DMS53 (cell line): ENCODE data around the gene COX19.
"Not testable (repeated sequence)": the region's sequence is repeated elsewhere in the genome, so short reads cannot be mapped to it uniquely, and the experiment has no call there.

Experiments used
- DNase-seq: peaks from one replicate; lab custom pipeline; 2025; lab: John Stamatoyannopoulos, UW

Gene COX19

GRCh38 chr7:924541-925231 lies 50.7 kb downstream of the COX19 start:
- no peak for DNase-seq

GRCh38 chr7:924042-924441 lies 51.3 kb downstream of the COX19 start:
- DNase-seq, result not testable (repeated sequence)

- DNase-seq, result no peak
Measured at GRCh38 chr7:923108-924041, 52.0 kb downstream of the COX19 start.

GRCh38 chr7:922334-923107 lies 52.8 kb downstream of the COX19 start:
- DNase-seq, result no peak

- DNase-seq, result no peak
Measured at GRCh38 chr7:921581-922333, 53.6 kb downstream of the COX19 start.

- no peak for DNase-seq
Measured at GRCh38 chr7:921071-921461, 54.3 kb downstream of the COX19 start.

GRCh38 chr7:920351-921070 lies 54.8 kb downstream of the COX19 start:
- DNase-seq, result peak; percentile 36

GRCh38 chr7:919924-920341 lies 55.4 kb downstream of the COX19 start:
- DNase-seq, result no peak

GRCh38 chr7:919114-919442 lies 56.3 kb downstream of the COX19 start:
- no peak for DNase-seq

- no peak for DNase-seq
Measured at GRCh38 chr7:918441-919113, 56.8 kb downstream of the COX19 start.

GRCh38 chr7:918118-918425 lies 57.3 kb downstream of the COX19 start:
- no peak for DNase-seq

- DNase-seq, result no peak
Measured at GRCh38 chr7:917255-918117, 57.9 kb downstream of the COX19 start.

- no peak for DNase-seq
Measured at GRCh38 chr7:916291-916941, 58.9 kb downstream of the COX19 start.
